ENCODE results near the gene HOXD9. TPM values are rescaled to one million over a fixed set of nuclear protein-coding genes. Genes with fewer than 3 reads are reported as not detected.

The HOXD9 gene
- total RNA-seq, 1 donor from 2014 or later = not detected

DNA sequence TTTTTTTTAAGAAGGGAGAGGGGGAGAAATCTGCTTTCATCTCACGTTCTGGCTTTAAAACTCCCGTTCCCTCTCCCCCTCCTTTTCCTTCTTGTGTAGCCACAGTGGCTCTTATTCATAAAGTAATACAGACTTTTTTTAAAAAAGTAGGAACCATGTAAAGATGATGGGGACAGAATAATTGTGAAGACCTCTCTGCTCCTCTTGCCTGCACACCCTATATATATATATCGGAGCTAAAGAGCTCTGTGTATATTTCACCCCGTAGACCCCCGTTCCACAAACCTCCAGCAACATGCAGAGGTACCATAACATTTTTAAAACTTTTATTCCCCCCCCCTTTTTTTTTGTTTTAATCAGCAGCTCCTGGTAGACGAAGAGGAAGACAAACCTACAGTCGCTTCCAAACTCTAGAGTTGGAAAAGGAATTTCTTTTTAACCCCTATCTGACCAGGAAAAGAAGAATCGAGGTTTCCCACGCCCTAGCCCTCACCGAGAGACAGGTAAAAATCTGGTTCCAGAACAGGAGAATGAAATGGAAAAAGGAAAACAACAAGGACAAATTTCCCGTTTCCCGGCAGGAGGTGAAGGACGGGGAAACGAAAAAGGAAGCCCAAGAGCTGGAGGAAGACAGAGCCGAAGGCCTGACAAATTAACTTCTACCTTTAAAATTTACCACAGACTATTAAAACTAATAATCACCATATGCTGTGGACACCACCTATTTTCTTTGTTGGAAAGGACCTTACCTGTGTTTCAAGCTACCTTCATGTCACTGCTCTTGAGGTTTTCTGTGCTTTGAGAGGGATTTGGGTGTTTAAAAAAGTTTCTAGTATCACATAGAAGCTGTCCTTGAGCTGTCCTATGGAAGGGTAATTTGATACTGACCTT is 8.7 kb downstream of the HOXD9 start:
- no peaks in the 10 kb centered on the region for H3K36me3 Mint-ChIP-seq (ENCODE audit: unreplicated experiment)
- peak overlapping the region; percentile 62 for H3K4me3 Mint-ChIP-seq (ENCODE audit: unreplicated experiment)
- no peak overlapping the region for H3K27ac Mint-ChIP-seq (ENCODE audit: unreplicated experiment)
- peaks cover 86% of the 10 kb centered on the region for H3K27me3 Mint-ChIP-seq (ENCODE audit: unreplicated experiment)
- H3K4me1 Mint-ChIP-seq (ENCODE audit: unreplicated experiment) = peaks cover 31% of the 10 kb centered on the region
- TF ChIP-seq, protein P1, sequence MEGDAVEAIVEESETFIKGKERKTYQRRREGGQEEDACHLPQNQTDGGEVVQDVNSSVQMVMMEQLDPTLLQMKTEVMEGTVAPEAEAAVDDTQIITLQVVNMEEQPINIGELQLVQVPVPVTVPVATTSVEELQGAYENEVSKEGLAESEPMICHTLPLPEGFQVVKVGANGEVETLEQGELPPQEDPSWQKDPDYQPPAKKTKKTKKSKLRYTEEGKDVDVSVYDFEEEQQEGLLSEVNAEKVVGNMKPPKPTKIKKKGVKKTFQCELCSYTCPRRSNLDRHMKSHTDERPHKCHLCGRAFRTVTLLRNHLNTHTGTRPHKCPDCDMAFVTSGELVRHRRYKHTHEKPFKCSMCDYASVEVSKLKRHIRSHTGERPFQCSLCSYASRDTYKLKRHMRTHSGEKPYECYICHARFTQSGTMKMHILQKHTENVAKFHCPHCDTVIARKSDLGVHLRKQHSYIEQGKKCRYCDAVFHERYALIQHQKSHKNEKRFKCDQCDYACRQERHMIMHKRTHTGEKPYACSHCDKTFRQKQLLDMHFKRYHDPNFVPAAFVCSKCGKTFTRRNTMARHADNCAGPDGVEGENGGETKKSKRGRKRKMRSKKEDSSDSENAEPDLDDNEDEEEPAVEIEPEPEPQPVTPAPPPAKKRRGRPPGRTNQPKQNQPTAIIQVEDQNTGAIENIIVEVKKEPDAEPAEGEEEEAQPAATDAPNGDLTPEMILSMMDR (IDR thresholded peaks at IDR 0.05) = no peak
- DNase-seq (ENCODE audit: extremely low spot score, unreplicated experiment) = no peak
- no peaks in the 10 kb centered on the region for H3K9me3 Mint-ChIP-seq (ENCODE audit: unreplicated experiment)

DNA sequence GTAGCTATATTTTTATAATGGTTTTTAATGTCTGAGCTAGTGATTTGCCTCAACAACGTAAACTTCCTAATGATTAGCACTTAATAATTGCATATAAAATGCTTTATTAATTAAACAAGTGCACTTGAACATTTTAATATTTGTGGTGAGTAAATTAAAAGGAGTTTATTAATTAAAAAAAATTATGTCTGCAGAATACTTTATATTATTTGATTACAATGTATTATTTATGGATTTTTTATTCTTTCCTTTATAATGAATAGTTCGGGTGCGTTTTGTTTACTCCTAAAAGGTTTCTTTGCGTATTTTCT is 9.3 kb downstream of the HOXD9 start:
- Mint-ChIP-seq H3K4me1 (ENCODE audit: unreplicated experiment) (peaks cover 33% of the 10 kb centered on the region), H3K27me3 (ENCODE audit: unreplicated experiment) (peaks cover 84% of the 10 kb centered on the region), H3K4me3 (ENCODE audit: unreplicated experiment) (peak overlapping the region; percentile 34), H3K27ac (ENCODE audit: unreplicated experiment) (no peak overlapping the region), H3K36me3 (ENCODE audit: unreplicated experiment) (no peaks in the 10 kb centered on the region), H3K9me3 (ENCODE audit: unreplicated experiment) (no peaks in the 10 kb centered on the region)
- TF ChIP-seq, protein P1 (IDR thresholded peaks at IDR 0.05) = no peak
- DNase-seq (ENCODE audit: extremely low spot score, unreplicated experiment) = no peak

DNA sequence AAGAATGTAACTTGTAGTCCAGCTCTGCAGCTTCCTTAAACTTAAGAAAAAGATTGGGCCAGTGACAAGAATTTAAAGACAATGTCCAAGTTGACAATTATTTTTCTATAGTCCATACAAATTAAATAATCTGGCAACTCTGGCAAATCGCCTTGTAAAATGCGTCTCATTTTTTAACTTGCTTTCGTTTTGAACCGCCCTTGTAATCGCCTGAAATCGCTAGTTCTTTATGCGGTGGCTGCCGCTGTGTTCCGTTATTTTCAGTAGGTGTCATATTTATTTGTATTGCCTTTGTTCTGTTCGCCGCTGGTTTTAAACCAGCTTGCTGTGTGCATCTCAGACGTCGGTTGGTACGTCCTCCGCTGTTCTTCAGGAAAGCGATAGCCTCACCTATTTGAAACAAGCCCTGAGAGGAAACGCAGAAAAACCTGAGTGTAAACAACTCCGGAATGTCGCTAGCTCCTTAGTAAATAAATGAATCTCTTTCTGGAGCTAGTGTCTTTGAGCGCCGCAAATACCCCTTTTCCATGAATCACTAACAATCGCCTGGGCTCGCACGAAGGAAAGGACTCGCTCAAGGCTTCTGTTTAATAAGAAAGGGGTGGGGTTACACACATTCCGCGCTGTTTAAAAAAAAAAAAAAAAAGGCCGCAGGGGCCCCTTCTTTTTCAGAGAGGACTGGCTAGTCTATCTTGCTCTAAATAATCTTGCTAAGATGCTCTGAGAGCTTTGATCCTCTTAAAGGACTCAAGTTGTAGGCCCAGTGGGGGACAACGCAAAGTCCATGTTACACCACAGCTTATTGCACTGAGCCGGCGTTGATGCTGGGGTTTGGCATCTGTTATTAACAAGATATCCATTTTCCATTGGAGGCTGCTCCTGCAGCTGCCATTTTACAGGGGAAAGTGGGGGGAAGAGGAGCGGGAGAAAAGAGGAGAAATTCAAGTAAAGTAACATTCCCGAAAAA is 10.0 kb downstream of the HOXD9 start:
- peaks cover 33% of the 10 kb centered on the region for H3K4me1 Mint-ChIP-seq (ENCODE audit: unreplicated experiment)
- peaks cover 84% of the 10 kb centered on the region for H3K27me3 Mint-ChIP-seq (ENCODE audit: unreplicated experiment)
- peaks cover under 1% of the 10 kb centered on the region for H3K36me3 Mint-ChIP-seq (ENCODE audit: unreplicated experiment)
- no peak for DNase-seq (ENCODE audit: extremely low spot score, unreplicated experiment)
- TF ChIP-seq, protein P1 (IDR thresholded peaks at IDR 0.05) = no peak
- no peak overlapping the region for H3K27ac Mint-ChIP-seq (ENCODE audit: unreplicated experiment)
- H3K9me3 Mint-ChIP-seq (ENCODE audit: unreplicated experiment) = no peaks in the 10 kb centered on the region
- peak overlapping the region; percentile 34 for H3K4me3 Mint-ChIP-seq (ENCODE audit: unreplicated experiment)

DNA sequence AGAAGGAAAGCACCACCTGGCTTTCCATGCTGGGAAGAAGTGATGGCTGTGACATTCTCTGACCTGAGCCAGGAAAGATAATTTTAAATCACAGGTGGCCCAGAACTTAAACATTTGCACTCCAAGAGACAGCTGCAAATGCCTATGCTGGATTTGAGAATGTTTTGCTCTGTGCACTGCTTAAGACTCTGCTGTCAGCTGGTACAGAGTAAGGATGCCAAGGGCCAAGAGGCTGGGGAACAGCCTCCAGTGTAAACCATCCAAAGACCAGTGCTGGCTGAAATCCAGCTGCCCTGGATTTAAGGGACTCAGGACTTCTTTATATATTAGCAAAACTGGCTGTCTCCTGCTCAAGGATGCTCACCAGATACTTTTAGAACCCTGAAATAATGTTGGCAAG is 10.9 kb downstream of the HOXD9 start:
- peaks cover 84% of the 10 kb centered on the region for H3K27me3 Mint-ChIP-seq (ENCODE audit: unreplicated experiment)
- no peak overlapping the region for H3K27ac Mint-ChIP-seq (ENCODE audit: unreplicated experiment)
- no peak for DNase-seq (ENCODE audit: extremely low spot score, unreplicated experiment)
- TF ChIP-seq, protein P1 (IDR thresholded peaks at IDR 0.05) = no peak
- peaks cover 3% of the 10 kb centered on the region for H3K36me3 Mint-ChIP-seq (ENCODE audit: unreplicated experiment)
- H3K4me3 Mint-ChIP-seq (ENCODE audit: unreplicated experiment) = no peak overlapping the region
- peaks cover 29% of the 10 kb centered on the region for H3K4me1 Mint-ChIP-seq (ENCODE audit: unreplicated experiment)
- peaks cover 3% of the 10 kb centered on the region for H3K9me3 Mint-ChIP-seq (ENCODE audit: unreplicated experiment)

DNA sequence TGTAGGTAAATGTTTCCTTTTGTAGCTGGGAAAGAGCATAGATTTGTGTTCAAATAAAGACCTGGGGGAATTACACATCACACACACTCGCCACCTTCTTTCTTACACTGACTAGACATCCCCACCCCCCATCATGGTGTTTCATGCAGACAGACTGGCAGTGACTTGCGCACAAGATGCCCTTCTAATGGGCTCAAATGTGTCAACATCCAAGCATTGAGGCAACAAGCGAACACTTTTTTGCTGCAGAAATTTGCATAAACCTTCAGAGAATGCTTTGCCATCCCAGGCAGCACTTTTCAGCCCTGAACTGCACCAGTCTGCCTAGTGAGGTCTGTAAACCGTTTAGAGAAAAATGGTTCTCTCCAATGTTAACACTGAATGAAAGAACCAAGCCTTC is 11.5 kb downstream of the HOXD9 start:
- Mint-ChIP-seq H3K27me3 (ENCODE audit: unreplicated experiment) (peaks cover 84% of the 10 kb centered on the region), H3K36me3 (ENCODE audit: unreplicated experiment) (peaks cover 4% of the 10 kb centered on the region), H3K27ac (ENCODE audit: unreplicated experiment) (no peak overlapping the region), H3K9me3 (ENCODE audit: unreplicated experiment) (peaks cover 4% of the 10 kb centered on the region), H3K4me3 (ENCODE audit: unreplicated experiment) (no peak overlapping the region), H3K4me1 (ENCODE audit: unreplicated experiment) (peaks cover 23% of the 10 kb centered on the region)
- DNase-seq (ENCODE audit: extremely low spot score, unreplicated experiment) = no peak
- TF ChIP-seq, protein P1 (IDR thresholded peaks at IDR 0.05) = no peak
